Stimulated activated CD8-positive, alpha-beta memory T cell treated with anti-CD3 and anti-CD28 coated beads, Interleukin-7, amount 100 ng/mL, for 1 hour (primary cell): ENCODE data around the gene SFTPA2.
"Not testable (repeated sequence)": the region's sequence is repeated elsewhere in the genome, so short reads cannot be mapped to it uniquely, and the experiment has no call there.

Source experiments
- DNase-seq, 2 donors: peaks; one replicate each; pipeline ENCODE4 v3.0.0-alpha.2; 2020; ENCODE audit warnings: low read depth in 2 of 2

Gene SFTPA2

GRCh38 chr10:79511891-79512583 lies 48.2 kb downstream of the SFTPA2 start, which contains the start of gene EIF5AL1:
Gene EIF5AL1, plus strand, starts transcription at chr10:79512533. Its CDS starts 117 bp downstream, at chr10:79512650.
- DNase-seq = not testable (repeated sequence)

- not testable (repeated sequence) for DNase-seq
Observed at GRCh38 chr10:79509934-79510508, 50.2 kb downstream of the SFTPA2 start.

- not testable (repeated sequence) for DNase-seq
Observed at GRCh38 chr10:79509306-79509933, 50.8 kb downstream of the SFTPA2 start.

- not testable (repeated sequence) for DNase-seq
Observed at GRCh38 chr10:79508245-79508644, 52.0 kb downstream of the SFTPA2 start.

- no peak for DNase-seq
Observed at GRCh38 chr10:79507440-79508167, 52.6 kb downstream of the SFTPA2 start.
